CD4-positive, alpha-beta T cell treated with Interleukin-21 for 1 hour (primary cell): ENCODE results near the gene SLC9A7.

Experiments
- DNase-seq: peaks from one replicate; pipeline ENCODE4 v3.0.0-alpha.2; 2020

Gene SLC9A7

DNA sequence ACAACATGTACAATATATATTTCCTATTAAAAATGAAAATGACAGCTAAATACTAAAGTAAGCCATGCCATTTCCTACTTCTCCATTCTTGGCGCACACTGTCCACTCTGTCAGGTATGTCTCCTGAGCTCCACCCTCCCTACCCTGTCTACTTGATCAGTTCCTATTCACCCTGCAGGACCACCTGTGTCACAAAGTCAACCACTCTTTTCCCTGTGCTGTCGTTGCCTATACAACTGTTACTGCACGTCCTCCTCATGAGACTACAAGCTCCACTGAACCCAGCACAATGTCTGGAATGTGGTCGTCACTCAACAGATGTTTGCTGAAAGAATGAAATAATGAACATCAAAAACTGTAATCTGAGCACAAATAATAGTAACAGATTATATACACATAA, 54.9 kb downstream of the SLC9A7 start:
- no peak for DNase-seq

DNA sequence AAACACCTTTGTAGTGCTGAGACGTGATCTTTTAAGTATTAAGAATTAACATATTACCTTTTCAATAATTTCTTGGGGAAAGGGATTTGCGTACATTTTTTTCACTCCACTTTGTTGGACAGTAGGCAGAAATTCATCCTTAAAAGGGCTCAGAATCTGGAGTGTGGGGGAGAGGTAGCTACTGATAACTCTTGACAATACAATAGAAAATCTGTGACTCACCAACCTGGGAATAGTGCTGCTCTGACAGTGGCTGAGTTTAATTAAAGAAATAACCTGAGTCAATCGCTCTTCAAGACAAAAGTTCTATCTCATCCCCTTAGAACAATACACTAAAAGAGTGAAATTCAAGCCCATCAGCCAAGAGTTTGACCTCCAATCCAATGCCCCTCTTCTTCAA, 60.2 kb downstream of the SLC9A7 start:
- DNase-seq: no peak

DNA sequence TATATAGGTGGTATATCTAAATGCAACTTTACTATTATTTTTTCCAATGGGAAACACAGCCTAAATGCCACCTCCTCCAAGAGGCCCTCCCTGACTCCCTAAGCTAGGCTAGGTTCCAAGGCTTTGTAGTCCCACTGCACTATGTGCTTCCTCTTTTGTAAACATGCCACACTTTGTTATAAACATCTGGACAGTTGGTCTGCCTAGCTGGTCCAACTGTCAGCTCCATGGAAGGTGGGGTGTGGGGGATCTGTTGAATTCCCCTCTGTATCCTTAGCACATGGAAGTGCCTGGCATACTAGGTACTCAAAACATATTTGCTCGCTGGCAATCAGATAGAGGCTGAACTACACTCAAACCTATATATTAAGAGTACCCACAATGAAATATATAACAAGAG, 63.4 kb downstream of the SLC9A7 start:
- no peak for DNase-seq

DNA sequence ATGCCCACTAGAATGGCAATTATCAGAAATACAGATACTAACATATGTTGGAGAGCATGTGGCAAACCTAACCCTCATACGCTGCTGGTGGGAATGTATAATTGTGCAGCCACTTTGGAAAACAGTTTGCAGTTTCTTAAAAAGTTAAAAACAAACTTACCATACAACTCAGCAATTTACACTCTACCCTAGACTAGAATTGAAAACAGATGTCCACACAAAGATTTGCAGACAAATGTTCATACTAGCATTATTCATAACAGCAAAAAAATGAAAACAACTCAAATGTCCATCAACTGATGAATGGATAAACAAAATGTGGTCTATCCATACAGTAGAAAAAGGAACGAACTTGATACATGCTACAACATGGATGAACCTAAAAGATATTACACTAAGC, 64.4 kb downstream of the SLC9A7 start:
- no peak for DNase-seq

DNA sequence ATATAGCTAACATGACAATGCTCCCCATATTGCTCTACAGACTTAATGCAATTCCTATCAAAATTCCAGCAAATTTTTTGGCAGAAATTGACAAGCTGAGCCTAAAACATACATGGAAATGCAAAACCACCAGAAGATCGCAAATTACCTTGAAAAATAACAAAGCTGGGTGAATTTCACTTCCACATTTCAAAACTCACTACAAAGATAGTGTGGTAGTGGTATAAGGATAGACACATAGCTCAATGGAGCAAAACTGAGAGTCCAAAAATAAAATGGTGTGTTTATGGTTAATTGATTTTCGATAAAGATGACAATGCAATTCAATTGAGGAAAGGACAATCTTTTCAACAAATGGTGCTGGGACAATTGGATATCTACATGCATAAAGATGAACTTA, 65.8 kb downstream of the SLC9A7 start:
- DNase-seq: no peak

DNA sequence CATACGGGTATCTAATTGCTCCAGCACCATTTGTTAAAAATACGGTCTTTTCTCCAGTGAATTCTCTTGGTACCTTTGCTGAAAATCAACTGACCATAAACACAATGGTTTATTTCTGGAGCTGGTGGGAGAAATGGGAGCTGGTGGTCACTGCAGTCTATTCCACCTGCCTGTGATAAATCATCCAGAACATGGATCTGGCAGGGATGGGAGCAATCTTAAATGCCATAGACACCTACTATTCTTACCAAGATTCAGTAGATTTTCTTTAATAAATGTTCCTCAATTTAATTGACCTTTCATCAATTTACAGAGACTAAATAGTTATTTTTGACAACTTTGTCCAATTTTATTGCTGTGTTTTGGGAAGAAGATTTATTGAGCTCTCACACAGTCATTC, 68.1 kb downstream of the SLC9A7 start:
- no peak for DNase-seq

DNA sequence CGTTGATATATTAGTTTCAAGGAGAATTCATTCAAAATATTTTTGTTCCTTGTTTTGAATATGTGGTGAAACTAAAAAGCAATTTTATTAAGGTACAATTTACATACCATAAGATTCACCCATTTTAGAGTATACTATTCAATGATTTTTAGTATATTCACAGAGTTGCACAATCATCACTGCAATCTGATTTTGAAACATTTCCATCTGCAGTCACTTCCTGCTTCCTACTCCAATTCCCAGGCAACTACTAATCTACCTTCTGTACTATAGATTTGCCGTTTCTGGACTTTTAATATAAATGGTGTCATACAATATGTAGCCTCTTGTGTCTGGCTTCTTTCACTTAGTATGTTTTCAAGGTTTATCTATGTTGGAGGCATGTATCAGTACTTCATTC, 71.3 kb downstream of the SLC9A7 start:
- no peak for DNase-seq

DNA sequence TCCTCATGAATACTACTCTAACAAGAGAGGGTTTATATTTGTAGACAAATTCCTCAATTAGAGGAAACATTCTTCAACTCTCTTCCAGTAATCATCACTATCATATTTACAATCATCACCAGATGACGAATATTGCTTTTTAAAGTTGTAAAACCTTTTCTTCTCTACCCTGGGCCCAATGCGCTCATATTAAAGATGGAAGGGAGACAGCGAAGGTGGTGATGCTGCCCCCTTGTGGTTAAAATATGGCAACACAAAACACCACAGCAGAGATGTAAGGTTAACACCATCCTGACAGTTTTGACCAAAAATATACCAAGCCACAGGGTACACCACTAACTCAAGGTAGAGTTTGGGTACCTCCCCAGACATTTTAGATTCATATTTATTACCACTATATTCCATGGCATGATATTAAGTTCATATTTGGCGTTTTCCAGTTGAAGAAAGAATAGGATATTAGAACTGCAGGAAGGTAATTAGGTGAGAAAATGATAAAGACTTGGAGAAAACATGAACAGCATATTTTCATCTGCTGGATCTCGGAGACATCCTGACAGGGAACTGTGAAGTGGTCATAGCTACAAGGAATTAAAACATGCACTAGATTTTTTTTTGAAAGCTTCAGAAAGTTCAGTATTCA, 72.8 kb downstream of the SLC9A7 start:
- peak; percentile 49 for DNase-seq

DNA sequence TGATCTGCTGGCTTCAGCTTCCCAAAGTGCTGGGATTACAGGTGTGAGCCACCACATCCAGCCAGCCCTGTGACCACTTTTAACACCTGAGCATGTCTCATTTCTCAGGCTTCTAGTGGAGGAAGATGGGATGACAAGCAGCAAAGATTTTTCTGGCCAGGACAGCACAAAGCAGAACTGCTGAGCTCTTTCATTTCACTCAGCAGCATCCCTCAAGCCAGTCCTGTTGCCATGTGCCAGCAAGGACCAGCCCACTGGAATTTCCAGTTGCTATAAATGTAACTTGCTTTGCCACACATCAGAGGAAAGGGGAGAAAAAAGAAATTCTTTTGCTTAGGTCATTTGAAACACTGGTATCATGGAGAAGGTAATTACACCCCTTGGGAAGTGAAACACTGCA, 75.9 kb downstream of the SLC9A7 start:
- no peak for DNase-seq

DNA sequence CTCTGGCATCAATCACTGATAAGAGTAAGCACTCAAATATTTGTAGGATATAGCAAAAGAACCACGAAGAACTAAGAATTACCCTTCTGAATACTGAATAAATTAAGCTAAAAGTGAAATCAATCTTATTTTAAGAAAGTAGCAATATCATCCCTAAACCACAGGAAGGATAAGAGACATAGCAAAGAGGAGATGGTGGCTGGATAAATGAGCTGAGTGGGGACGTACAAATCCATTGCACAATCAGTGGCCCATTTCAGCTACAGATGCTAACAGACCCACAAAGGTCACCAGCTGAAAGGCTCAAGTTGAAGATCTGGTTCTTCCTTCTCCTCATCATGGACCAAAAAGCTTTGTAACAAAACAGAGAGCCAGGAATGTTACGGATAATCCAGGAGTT, 77.1 kb downstream of the SLC9A7 start:
- DNase-seq: no peak

DNA sequence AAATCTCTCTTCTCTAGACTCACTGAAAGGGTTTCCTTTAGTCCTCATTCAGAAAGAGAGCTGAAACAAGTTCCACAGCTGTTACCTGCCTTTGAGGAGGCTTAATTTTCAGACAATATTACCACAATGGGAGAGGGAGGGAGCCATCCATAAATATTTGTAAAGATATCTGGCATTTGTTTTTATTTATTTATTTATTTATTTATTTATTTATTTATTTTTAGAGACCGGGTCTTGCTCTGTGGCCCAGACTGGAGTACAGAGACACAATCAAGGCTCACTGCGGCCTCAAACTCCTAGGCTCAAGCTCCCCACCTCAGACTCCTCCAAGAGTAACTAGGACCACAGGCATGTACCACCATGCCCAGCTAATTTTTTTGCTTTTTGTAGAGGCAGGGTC, 80.7 kb downstream of the SLC9A7 start:
- no peak for DNase-seq

DNA sequence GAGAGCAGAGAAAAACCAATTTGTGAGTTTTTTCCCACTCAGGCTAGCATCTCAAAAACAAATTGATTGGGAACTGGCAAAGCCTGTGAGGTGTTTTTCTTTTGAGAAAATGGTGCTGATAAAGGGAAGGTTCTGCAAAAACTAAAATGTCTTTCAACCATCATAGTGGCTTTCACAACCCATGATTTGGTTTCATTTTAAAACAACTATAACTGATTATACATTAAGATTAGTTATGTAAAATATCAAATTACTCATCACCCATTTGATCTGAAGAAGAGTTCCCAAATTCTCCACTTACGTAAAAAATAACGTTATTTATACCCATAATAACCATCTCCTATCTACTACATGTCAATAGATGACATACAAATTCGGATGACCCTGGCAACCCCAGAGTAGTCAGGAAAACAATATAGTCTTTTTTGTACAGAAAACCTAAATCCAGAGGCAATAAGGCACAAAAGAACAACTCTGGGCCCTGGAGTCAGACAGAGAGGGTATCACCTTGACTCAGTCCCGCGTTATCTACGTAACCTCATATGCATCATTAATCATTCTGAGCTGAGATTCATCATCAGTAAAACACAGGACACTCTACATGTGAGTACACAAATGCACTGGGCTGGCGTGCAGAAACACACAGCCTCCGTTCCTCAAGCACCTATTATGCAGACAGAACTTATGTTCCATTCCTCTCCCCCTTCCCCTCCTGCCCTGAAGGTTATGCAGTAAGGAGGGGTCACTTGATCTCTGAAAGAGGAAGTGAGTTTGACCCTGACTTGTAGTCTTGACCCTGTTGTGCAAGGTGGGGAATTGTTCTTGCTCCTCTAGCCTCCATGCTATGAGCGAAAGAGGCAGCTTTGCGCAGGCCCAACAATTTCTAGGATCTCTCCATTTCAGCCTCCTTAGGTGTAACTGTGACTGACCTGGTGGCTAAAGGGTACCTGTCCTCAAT, 82.2 kb downstream of the SLC9A7 start:
- no peak for DNase-seq

DNA sequence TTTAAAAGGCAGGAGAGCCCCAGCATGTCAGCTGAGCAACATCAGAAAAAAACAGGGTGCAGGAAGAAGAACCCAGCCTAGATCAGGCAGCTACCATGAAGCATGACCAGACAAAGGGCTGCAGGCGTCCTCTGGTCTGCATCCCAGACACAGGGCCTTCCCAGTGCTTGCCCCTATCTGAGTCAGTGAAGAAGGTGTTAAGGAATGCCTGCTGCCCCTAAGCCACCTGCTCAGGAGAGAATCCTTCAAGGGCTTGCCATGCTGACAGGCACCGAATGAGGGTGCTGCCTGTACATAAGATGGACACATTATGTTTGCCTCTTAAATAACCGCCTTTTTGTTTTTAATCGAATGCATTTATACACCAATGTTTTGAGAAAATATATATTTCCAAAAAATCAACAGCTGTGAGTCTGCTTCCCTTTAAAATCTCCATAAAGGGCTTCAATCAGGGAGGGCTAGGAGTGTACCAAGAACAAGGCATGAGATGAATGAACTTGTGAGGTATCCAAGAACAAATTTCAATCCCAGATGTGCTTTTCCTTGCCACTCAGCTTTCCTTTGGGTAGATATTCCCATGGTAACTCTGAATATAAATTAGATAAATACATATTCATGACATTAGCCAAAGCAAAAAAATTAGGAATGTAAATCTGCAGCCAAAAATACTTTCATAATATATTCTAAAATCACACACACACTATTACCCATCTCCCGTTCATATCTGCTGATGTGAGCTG, 85.1 kb downstream of the SLC9A7 start:
- DNase-seq: no peak

DNA sequence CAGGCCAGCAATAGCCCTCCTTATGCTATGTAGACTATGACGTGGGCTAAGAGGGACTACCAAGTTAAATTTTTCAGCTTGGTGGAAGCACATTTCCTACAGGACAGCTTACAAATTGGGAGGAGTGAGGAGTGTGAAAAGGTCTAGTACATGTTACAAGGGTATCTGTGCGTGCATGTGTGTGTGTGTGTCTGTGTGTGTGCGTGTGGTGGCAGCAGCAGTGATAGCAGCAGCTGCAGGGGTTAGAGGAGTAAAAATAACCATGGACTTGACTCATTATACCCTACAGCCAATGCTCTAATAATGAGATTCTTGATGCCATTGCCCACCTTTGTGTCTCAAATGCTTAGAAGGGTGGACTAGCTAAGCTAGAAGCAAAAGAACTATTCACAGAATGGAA, 88.6 kb downstream of the SLC9A7 start:
- DNase-seq: no peak

DNA sequence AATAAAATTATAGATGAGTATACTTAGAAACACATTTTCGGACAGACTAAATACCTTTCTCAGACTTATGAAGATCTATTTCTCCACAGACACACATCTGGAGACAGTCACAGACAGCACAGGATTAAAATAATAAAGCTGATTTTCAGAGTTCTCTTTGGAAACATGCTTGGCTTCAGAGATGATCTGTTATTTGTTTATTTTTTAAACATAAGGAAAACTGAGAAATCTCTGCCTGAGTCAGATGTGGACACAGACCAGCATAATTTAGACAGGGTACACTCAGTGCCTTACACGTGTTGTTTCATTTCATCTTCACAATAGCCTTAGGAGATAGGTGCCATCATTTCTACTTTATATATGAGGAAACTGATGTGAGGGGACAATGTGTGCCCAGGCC, 92.1 kb downstream of the SLC9A7 start:
- DNase-seq: no peak

DNA sequence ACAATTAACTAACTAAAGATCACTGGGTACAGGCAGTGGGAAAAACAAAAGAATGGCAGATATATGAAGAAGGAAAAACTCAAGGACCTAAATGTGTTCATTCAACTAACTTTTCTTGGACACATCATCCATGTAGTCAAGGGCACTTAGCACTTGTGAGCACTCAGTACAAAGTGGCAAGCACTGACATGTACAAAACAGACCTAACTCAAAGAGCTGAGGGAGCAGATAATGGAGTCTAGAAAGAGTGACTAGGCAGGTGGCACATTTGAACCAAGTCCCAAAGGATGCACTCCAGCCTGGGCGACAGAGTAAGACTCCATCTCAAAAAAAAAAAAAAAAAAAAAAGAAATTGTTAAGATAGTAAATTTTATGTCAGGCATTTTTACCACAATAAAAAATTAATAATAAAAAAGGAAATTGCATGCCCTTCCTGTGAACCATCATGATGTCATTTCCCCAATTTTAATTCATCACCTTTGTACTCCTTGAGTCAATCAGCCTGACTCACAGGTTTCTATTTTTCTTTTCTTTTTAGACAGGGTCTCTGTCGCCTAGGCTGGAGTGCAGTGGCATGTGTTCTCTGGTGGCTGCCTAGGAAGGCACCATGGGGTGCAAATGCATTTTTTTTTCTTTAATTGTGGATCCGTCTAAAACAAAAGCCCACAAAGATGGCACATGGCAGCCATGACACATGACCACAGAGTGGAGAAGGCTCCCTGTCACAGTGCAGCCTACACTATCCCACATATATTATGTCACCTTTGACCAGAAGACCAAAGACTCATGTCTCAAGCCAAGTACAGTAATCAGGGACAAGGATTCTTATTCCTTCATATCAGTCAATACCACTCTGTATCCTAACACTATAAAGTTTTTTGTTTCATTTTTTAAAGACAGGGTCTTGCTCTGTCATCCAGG, 93.4 kb downstream of the SLC9A7 start:
- no peak for DNase-seq

DNA sequence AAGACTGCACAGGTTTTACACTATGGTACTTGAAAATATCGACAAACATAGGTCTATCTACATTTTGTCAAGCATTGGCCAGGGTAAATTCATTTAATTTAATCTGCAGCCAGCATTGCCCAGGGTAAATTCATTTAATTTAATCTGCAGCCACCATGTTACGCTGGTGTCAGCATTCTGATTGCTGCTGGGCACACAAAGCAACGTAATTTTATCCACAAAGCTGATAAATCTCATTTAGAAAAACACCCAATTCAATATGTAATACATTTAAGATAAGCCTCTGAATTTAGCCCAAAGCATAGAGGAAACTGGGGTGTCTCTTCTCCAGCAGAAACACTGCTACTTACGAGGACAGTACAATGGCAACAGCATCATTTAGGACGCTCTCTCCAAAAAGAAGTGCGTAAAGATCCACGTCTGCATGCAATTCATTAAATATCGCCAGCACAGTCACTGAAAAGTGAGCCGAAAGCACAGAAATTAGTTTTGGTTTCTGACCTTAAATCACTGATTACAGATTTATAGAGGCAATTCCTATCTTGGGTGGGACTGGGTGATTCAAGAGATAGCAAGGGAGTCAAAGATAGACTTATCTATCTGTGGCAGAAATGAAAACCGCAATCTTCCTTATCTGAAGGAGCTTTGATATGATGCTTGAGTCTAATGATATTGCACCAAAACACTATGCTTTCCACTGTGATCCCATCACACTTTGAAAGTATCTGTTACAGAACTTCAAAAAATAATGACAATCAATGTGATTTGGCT, 96.5 kb downstream of the SLC9A7 start:
- DNase-seq: no peak

DNA sequence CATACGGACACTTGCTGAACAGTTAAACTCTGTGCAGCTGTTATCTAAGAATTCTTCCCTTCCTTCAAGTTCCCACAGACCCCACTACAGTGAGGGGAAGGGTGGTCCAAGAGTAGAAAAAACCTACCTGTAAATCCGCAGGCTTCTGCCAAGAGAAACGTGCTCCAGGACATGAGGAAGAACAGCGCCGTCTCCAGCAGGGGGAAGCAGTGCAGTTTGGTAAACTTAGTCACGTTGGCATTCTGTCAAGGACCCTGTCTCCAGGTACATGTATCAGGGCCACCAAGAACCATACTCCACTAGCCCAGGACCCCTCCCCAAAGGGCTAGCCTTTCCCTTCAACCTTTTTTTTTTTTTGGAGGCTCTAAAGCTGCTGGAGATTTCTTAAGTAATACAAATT, 105.4 kb downstream of the SLC9A7 start:
- DNase-seq: no peak

DNA sequence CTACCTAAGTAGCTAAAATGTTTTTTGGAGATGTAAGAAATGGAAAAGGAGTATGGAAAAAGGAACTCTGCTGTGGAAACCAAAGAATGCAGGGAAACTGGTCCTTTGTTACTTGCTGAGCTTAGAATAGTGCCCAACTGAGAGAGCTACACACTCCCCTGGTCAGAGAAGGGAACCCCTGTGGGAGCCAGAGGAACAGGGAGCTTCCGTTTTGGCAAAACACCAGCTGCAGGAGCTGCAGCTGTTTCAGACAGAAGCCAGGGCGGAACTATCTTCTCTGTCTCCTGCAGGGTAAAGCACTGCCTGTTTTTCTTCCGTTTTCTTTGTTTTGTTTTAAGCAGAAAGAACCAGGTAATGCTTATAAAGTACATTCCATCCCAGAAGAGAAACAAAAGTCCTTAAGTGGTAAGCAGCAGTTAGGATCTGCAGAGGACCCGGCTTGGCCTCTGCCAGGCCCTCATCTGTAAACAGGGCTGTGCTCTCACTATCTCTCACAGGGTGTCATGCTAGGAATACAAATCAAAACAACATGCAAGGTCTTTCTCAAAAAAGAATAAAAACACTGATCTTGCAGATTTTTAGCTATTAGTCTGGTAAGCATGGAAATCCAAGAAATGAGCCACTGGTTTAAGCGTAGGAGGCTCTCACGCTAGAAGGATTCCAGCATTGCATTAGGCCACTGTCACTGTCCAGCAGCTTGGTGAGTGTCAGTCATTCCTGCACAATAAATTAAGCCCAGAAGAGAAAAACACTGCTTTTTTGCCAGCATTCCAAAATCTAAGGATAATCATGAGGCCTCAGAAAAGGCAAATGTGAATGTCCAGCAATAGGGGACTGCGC, 109.3 kb downstream of the SLC9A7 start:
- DNase-seq: no peak

DNA sequence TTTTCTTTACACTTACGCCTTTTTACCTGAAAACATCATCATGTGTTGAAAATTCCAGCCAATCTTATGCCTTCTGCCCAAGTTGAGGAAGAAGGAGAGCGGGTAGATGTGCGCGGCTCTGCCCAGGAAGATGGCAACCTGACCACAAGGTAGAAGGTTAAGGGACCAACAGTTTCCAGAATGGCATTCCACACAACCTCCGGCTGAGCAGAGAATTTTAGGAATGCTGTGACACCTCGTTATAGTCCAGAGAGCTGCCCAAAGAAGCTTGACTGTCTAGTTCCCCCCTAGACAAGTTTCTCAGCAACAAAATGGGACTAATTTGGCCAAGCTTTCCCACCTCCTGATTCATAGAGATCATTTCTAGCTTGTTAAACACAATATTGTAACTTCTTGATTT, 110.3 kb downstream of the SLC9A7 start:
- DNase-seq: no peak

DNA sequence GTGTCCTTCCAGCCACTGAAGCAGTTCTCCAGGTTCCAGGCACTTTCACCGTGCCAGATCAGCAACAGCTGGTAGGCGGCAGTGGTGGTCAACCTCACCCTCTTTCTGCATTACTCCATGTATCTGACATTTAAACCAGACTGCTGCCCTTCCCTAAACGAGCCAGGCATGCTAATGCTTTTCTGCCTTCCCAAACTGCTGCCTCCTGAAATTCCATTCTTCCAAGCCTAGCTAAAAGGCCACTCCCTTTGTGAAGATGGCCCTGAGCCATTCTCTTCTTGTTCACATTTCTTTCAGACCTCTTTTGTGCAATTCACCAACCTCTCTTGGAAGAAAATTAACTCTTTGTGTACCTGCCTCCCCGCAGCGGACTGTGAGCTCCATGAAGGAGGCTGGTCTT, 111.7 kb downstream of the SLC9A7 start:
- no peak for DNase-seq
